Cardiac muscle cell (in vitro differentiated cells and primary cell): ENCODE data around the gene KDM4B. TPM values are rescaled to one million over a fixed set of nuclear protein-coding genes. Genes with fewer than 3 reads are reported as not detected.

Experiments used
- DNase-seq, 2 donors: peaks; one replicate each; pipeline versions ENCODE4 v3.0.0 to v3.0.0-alpha.2; 2010 to 2017; ENCODE audit warnings: low read depth in 1 of 2, low spot score in 1 of 2
- H3K27ac ChIP-seq: fragments of 200-600 bp; sonication (generic); 2 replicates; pipeline ENCODE4 v1.5.1; 2016
- H3K27me3 ChIP-seq: fragments of 200-600 bp; sonication (generic); 2 replicates; pipeline ENCODE4 v1.6.0; 2016; ENCODE audit warnings: control low read depth
- H3K36me3 ChIP-seq: fragments of 200-600 bp; sonication (generic); 2 replicates; pipeline ENCODE4 v1.5.1; 2016; ENCODE audit warnings: control low read depth
- H3K4me1 ChIP-seq: fragments of 200-600 bp; sonication (generic); 2 replicates; pipeline ENCODE4 v1.8.1; 2017; ENCODE audit warnings: low read depth, mild to moderate bottlenecking, mixed run types
- H3K4me3 ChIP-seq: fragments of 200-600 bp; sonication (generic); 2 replicates; pipeline ENCODE4 v1.5.1; 2016; ENCODE audit warnings: mild to moderate bottlenecking
- H3K9me3 ChIP-seq: fragments of 200-600 bp; sonication (generic); 2 replicates; pipeline ENCODE4 v1.5.1; 2017; ENCODE audit warnings: low read depth, mild to moderate bottlenecking, control low read depth
- CTCF ChIP-seq: IDR thresholded peaks from 2 replicates; pipeline ENCODE4 v1.5.1; 2012; ENCODE audit warnings: low read depth, mild to moderate bottlenecking, low read length
- polyA plus RNA-seq: library from polyadenylated mRNA; unstranded; fragments of >200 nt; fragmentation: Nextera tagmentation; extraction: Ambion mirVana; gene quantifications from 2 replicates; pipeline ENCODE4 v1.2.1, GENCODE V29; 2016
- total RNA-seq: library from RNA; depleted of rRNA; stranded (reverse); fragments of >200 nt; gene quantifications from 2 replicates; pipeline ENCODE4 v1.2.3, GENCODE V29; 2016

KDM4B gene
- total and polyA plus RNA-seq, 2 experiments from 2014 or later = 74.6 to 90.6 TPM

- no peaks in the 10 kb centered on the region for H3K27me3 ChIP-seq
- TF ChIP-seq CTCF = no peak
- peak overlapping the region; percentile 23 for H3K27ac ChIP-seq
- no peaks in the 10 kb centered on the region for H3K9me3 ChIP-seq
- H3K4me1 ChIP-seq = no peaks in the 10 kb centered on the region
- DNase-seq = peak in 1 of 2 donors; percentile 50
- H3K36me3 ChIP-seq = peaks cover 31% of the 10 kb centered on the region
- no peak overlapping the region for H3K4me3 ChIP-seq
Observed at GRCh38 chr19:5141129-5141849, 172.4 kb downstream of the KDM4B start.

- TF ChIP-seq CTCF = no peak
- H3K36me3 ChIP-seq = peaks cover 29% of the 10 kb centered on the region
- H3K4me1 ChIP-seq = no peaks in the 10 kb centered on the region
- no peak for DNase-seq
- H3K9me3 ChIP-seq = no peaks in the 10 kb centered on the region
- H3K27me3 ChIP-seq = no peaks in the 10 kb centered on the region
- no peak overlapping the region for H3K27ac ChIP-seq
- no peak overlapping the region for H3K4me3 ChIP-seq
Observed at GRCh38 chr19:5141850-5142724, 173.2 kb downstream of the KDM4B start.

- Histone ChIP-seq H3K4me1 (no peaks in the 10 kb centered on the region), H3K27me3 (no peaks in the 10 kb centered on the region), H3K36me3 (peaks cover 25% of the 10 kb centered on the region), H3K27ac (no peak overlapping the region), H3K9me3 (no peaks in the 10 kb centered on the region), H3K4me3 (no peak overlapping the region)
- TF ChIP-seq CTCF = no peak
- no peak for DNase-seq
Observed at GRCh38 chr19:5142725-5143097, 173.8 kb downstream of the KDM4B start.

- Histone ChIP-seq H3K27me3 (no peaks in the 10 kb centered on the region), H3K4me3 (no peak overlapping the region), H3K36me3 (peaks cover 18% of the 10 kb centered on the region), H3K27ac (no peak overlapping the region), H3K9me3 (no peaks in the 10 kb centered on the region), H3K4me1 (no peaks in the 10 kb centered on the region)
- TF ChIP-seq CTCF = no peak
- no peak for DNase-seq
Observed at GRCh38 chr19:5143471-5144411, 174.8 kb downstream of the KDM4B start.

- H3K36me3 ChIP-seq = peaks cover 17% of the 10 kb centered on the region
- H3K9me3 ChIP-seq = no peaks in the 10 kb centered on the region
- DNase-seq = no peak
- H3K27me3 ChIP-seq = no peaks in the 10 kb centered on the region
- no peak overlapping the region for H3K4me3 ChIP-seq
- no peak for TF ChIP-seq CTCF
- no peaks in the 10 kb centered on the region for H3K4me1 ChIP-seq
- H3K27ac ChIP-seq = no peak overlapping the region
Observed at GRCh38 chr19:5144545-5145179, 175.7 kb downstream of the KDM4B start.
